ENCODE data around the gene SMU1. TPM values are rescaled to one million over a fixed set of nuclear protein-coding genes. Genes with fewer than 3 reads are reported as not detected.
A peak's percentile ranks its signal among the peaks of the same experiment; 100 is the strongest.

Gene SMU1
- total RNA-seq, 6 donors from 2014 or later = 7.9 to 19.8 (median 17.2) TPM

GRCh38 chr9:33019797-33020196 is 56.7 kb downstream of the SMU1 start:
- 92 to 96% methylated on average over 22 to 25 of the region's 25 CpGs for WGBS, 2 donors
- H3K9me3 ChIP-seq = no peaks in the 10 kb centered on the region

GRCh38 chr9:33017283-33018041 is 59.0 kb downstream of the SMU1 start:
- Histone ChIP-seq H3K27ac (no peak overlapping the region), H3K27me3 (no peaks in the 10 kb centered on the region), H3K4me1 (no peaks in the 10 kb centered on the region), H3K4me3 (no peak overlapping the region), H3K9me3 (no peaks in the 10 kb centered on the region), H3K36me3 (peaks cover 0 to 17% (median 0%) of the 10 kb centered on the region in 4 donors)
- WGBS, 2 donors = 85 to 93% methylated on average over 6 of the region's 6 CpGs
- DNase-seq = no peak
- TF ChIP-seq CTCF (IDR thresholded peaks at IDR 0.05) (no peak), POLR2AphosphoS5 (IDR thresholded peaks at IDR 0.05) (no peak), POLR2A (IDR thresholded peaks at IDR 0.05) (no peak), EP300 (IDR thresholded peaks at IDR 0.05) (no peak)
- no peak for ATAC-seq (ENCODE audit: low FRiP score in 2 of 2)

More at GRCh38 chr9:33019797-33020196, 56.7 kb downstream of the SMU1 start:
- TF ChIP-seq POLR2A (IDR thresholded peaks at IDR 0.05) (no peak), EP300 (IDR thresholded peaks at IDR 0.05) (no peak), POLR2AphosphoS5 (IDR thresholded peaks at IDR 0.05) (no peak), CTCF (IDR thresholded peaks at IDR 0.05) (no peak)
- H3K27me3 ChIP-seq = no peaks in the 10 kb centered on the region
- peaks cover 10 to 17% (median 16%) of the 10 kb centered on the region in 4 donors for H3K4me1 ChIP-seq
- peak in 1 of 2 donors; percentile 66 for DNase-seq
- no peak overlapping the region for H3K27ac ChIP-seq
- no peak overlapping the region for H3K4me3 ChIP-seq
- ATAC-seq (ENCODE audit: low FRiP score in 2 of 2) = no peak
- peaks cover 0 to 17% (median 0%) of the 10 kb centered on the region in 4 donors for H3K36me3 ChIP-seq

- ATAC-seq (ENCODE audit: low FRiP score in 2 of 2) (no peak), DNase-seq (no peak)
- Histone ChIP-seq H3K4me1 (no peaks in the 10 kb centered on the region), H3K9me3 (no peaks in the 10 kb centered on the region), H3K36me3 (peaks cover 0 to 9% (median 0%) of the 10 kb centered on the region in 4 donors), H3K27me3 (no peaks in the 10 kb centered on the region), H3K27ac (no peak overlapping the region), H3K4me3 (no peak overlapping the region)
- TF ChIP-seq EP300 (IDR thresholded peaks at IDR 0.05) (no peak), POLR2AphosphoS5 (IDR thresholded peaks at IDR 0.05) (no peak), POLR2A (IDR thresholded peaks at IDR 0.05) (no peak), CTCF (IDR thresholded peaks at IDR 0.05) (no peak)
- WGBS, 2 donors = 95 to 100% methylated on average over 1 of the region's 1 CpG
Observed at GRCh38 chr9:33014665-33015014, 61.8 kb downstream of the SMU1 start.

GRCh38 chr9:33013962-33014664 is 62.4 kb downstream of the SMU1 start:
- DNase-seq = no peak
- H3K27ac ChIP-seq = no peak overlapping the region
- no peaks in the 10 kb centered on the region for H3K27me3 ChIP-seq
- ATAC-seq (ENCODE audit: low FRiP score in 2 of 2) = no peak
- WGBS, 2 donors = 63 to 100% methylated on average over 2 of the region's 2 CpGs
- TF ChIP-seq POLR2A (IDR thresholded peaks at IDR 0.05) (no peak), CTCF (IDR thresholded peaks at IDR 0.05) (no peak), POLR2AphosphoS5 (IDR thresholded peaks at IDR 0.05) (no peak), EP300 (IDR thresholded peaks at IDR 0.05) (no peak)
- H3K4me3 ChIP-seq = no peak overlapping the region
- H3K36me3 ChIP-seq = peaks cover 0 to 6% (median 0%) of the 10 kb centered on the region in 4 donors
- no peaks in the 10 kb centered on the region for H3K4me1 ChIP-seq
- H3K9me3 ChIP-seq = no peaks in the 10 kb centered on the region

All from upper lobe of left lung (tissue), 6 donors.